HEK293T (cell line): ENCODE results near the gene ETNK1.
A peak's percentile ranks its signal among the peaks of the same experiment; 100 is the strongest.
"Not testable (repeated sequence)": the region's sequence is repeated elsewhere in the genome, so short reads cannot be mapped to it uniquely, and the experiment has no call there.

Source experiments
- CTCF ChIA-PET: fragments of 350-600 bp; formaldehyde crosslinking; extraction: SDS; loops from one replicate; lab custom pipeline; 2021; ENCODE audit warnings: antibody characterized with exemption, inconsistent platforms; lab: Yijun Ruan, JAX
- POLR2A ChIA-PET: fragments of 350-600 bp; formaldehyde crosslinking; extraction: SDS; loops from one replicate; lab custom pipeline; 2020; ENCODE audit warnings: antibody characterized with exemption, inconsistent platforms; lab: Yijun Ruan, JAX
- DNase-seq: peaks from one replicate; pipeline ENCODE4 v3.0.0; 2012; ENCODE audit warnings: mixed read lengths; ENCODE audit errors: extremely low spot score
- ARNT ChIP-seq: fragments of 450-650 bp; IDR thresholded peaks from 2 replicates; pipeline ENCODE4 v1.6.1; 2017; ENCODE audit warnings: mild to moderate bottlenecking
- BHLHE40 ChIP-seq: fragments of 450-650 bp; IDR thresholded peaks from 2 replicates; pipeline ENCODE4 v1.6.1; 2016; ENCODE audit warnings: mild to moderate bottlenecking, moderate library complexity, borderline replicate concordance
- CTBP1 ChIP-seq: fragments of 450-650 bp; IDR thresholded peaks from 2 replicates; pipeline ENCODE4 v1.6.1; 2016; ENCODE audit warnings: borderline replicate concordance
- ELF4 ChIP-seq: fragments of 450-650 bp; IDR thresholded peaks from 2 replicates; pipeline ENCODE4 v1.6.1; 2017; ENCODE audit warnings: antibody characterized with exemption
- FOXA1 ChIP-seq: fragments of 450-650 bp; IDR thresholded peaks from 2 replicates; pipeline ENCODE4 v1.6.1; 2016; ENCODE audit warnings: mild to moderate bottlenecking
- FOXM1 ChIP-seq: fragments of 450-650 bp; IDR thresholded peaks from 2 replicates; pipeline ENCODE4 v1.6.1; 2017; ENCODE audit warnings: mild to moderate bottlenecking, borderline replicate concordance
- HDGF ChIP-seq: fragments of 450-650 bp; IDR thresholded peaks from 2 replicates; pipeline ENCODE4 v1.6.1; 2017; ENCODE audit warnings: antibody characterized with exemption, borderline replicate concordance
- L3MBTL2 ChIP-seq: fragments of 450-650 bp; conservative IDR thresholded peaks from 2 replicates; pipeline ENCODE4 v1.6.1; 2016; ENCODE audit warnings: mild to moderate bottlenecking
- LEF1 ChIP-seq: fragments of 450-650 bp; IDR thresholded peaks from 2 replicates; pipeline ENCODE4 v1.6.1; 2017; ENCODE audit warnings: mild to moderate bottlenecking, borderline replicate concordance
- NFRKB ChIP-seq: fragments of 450-650 bp; IDR thresholded peaks from 2 replicates; pipeline ENCODE4 v1.6.1; 2016; ENCODE audit warnings: mild to moderate bottlenecking, moderate library complexity
- PKNOX1 ChIP-seq: fragments of 450-650 bp; IDR thresholded peaks from 2 replicates; pipeline ENCODE4 v1.6.1; 2016
- SP1 ChIP-seq: fragments of 450-650 bp; IDR thresholded peaks from 2 replicates; pipeline ENCODE4 v1.6.1; 2017
- SUZ12 ChIP-seq: fragments of 450-650 bp; IDR thresholded peaks from 2 replicates; pipeline ENCODE4 v1.6.1; 2016; ENCODE audit warnings: mild to moderate bottlenecking
- TARDBP ChIP-seq: fragments of 450-650 bp; IDR thresholded peaks from 2 replicates; pipeline ENCODE4 v1.6.1; 2016
- ZNF384 ChIP-seq: fragments of 450-650 bp; IDR thresholded peaks from 2 replicates; pipeline ENCODE4 v1.6.1; 2016

The ETNK1 gene

DNA sequence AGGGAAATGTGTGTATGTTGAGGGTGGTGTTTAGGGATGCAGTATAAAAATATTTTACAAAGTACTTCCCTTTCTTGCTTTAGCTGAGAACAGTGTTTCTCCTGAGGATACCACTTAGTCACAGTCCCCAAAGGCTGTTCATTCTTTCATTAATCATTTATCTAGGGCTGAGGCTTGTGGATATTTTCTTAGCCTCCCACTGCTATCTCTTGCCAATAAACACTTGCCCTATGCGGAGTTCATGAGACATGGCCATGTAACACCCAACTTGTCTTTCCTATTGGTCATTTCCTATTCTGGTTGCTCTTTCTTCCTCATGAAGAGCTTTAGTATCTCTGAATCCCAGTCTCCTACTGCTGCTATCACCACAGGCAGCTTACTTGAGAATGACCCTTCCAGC, 75.1 kb downstream of the ETNK1 start:
- ChIA-PET CTCF (interaction anchor here (0.6 to 0.9 kb wide), 2 partner anchors 9 to 16 kb away, joined by 4 read pairs; no protein-coding TSS in a partner anchor), POLR2A (no interaction called here)
- no peak for TF ChIP-seq LEF1
- no peak for DNase-seq

DNA sequence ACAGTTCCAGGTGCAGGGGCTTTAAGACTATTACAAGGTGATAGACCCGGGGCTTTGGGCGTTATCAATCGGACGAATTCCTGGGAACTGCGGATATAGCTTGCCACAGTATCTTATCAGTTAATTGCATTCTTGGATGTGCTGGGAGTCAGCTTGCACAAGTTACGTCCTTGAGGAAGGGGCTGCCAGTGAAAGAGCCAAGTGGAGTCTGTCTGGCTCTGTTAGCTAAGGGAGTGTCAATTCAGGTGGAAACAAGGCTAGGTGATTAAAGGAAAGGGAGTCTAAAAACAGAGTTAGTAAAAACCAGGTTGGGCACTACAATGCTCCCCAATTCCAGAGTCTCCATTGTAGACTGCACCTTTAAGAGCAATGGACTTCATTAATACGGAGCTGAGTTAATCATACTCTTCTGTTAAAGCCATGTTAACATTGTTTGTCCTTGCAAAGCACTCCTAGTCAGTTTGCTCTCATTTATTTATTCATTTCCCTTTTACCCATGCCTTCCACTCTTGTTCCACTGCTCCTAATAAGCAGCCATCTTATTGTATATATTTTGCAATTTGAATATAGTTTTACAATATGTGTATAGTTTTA, 76.3 kb downstream of the ETNK1 start:
- DNase-seq = not testable (repeated sequence)
- CTCF ChIA-PET = interaction anchor here (0.6 to 1.4 kb wide), 2 partner anchors 17 to 1778 kb away, joined by 4 to 5 read pairs; no protein-coding TSS in a partner anchor

DNA sequence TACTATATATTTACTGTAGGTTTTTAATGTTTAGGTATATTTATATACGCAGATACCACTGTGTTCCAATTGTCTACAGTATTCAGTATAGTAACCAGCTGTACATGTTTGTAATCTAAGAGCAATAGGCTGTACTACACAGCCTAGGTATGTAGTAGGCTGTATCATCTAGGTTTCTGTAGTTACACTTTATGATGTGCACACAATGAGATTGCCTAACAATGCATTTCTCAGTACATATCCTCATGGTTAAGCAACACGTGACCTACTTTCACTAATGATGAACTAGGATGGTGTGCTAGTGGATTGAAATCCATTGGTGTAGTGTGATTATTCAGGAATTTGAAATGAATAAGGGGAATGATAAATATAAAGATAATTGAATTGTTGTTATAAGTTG, 77.7 kb downstream of the ETNK1 start:
- ChIA-PET POLR2A (no interaction called here), CTCF (interaction anchor here (0.5 to 1.4 kb wide), 2 partner anchors 18 to 40 kb away, joined by 4 read pairs; no protein-coding TSS in a partner anchor)
- DNase-seq = no peak
- TF ChIP-seq HDGF (no peak), LEF1 (no peak), ELF4 (no peak)

More for the DNA sequence above, 76.3 kb downstream of the ETNK1 start:
- POLR2A ChIA-PET = not testable (repeated sequence)

GRCh38 chr12:22709292-22709691, 84.3 kb downstream of the ETNK1 start:
- POLR2A ChIA-PET = no interaction called here
- CTCF ChIA-PET = interaction anchor here (0.6 kb wide), 1 partner anchor 9 kb away, joined by 4 read pairs; no protein-coding TSS in a partner anchor
- DNase-seq = peak; percentile 53
- TF ChIP-seq CTBP1 (no peak), FOXA1 (no peak), PKNOX1 (no peak), FOXM1 (no peak), TARDBP (no peak), ZNF384 (no peak), L3MBTL2 (no peak)

DNA sequence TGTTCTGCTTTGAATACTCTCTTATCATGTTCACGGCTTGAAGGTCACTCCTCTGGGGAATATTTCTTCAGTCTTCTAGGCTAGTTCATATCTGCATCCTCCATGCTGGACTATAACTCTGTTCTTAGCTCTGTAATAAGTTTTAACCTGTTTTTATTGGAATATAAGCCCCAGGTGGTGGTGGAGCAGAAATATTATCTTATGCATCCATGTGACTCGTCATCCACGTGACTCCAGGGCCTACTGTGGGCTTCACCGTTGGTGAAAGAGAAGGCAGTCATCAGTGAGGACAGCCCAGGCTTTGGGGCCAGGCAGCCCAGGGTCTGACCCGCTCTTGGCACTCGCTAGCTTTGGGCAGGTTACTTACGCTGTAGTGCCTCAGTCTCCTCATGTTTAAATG, 87.1 kb downstream of the ETNK1 start:
- CTCF ChIA-PET = no interaction called here
- POLR2A ChIA-PET = no interaction called here
- TF ChIP-seq TARDBP = no peak
- TF ChIP-seq CTBP1 = no peak
- no peak for TF ChIP-seq HDGF
- no peak for TF ChIP-seq SUZ12
- no peak for DNase-seq

DNA sequence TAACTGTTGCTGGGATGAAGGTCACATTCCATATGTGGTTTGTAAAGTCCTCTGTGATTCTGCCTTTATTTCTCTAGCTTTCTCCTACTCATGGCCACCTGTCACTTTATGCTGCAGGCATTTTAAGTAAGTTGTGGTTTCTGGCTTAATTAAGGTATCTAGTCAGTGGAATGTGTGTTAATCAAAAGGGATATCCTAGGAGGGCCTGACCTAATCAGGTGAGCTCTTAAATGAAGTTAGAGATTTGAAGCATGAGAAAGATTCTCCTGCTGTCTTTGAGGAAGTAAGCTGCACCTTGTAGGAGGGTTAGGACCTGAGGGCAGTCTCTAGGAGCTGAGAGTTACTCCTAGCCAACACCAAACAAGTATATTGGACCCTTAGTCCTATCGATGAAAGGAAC, 90.3 kb downstream of the ETNK1 start:
- no peak for TF ChIP-seq ARNT
- no peak for TF ChIP-seq ELF4
- TF ChIP-seq BHLHE40 = no peak
- no peak for DNase-seq
- CTCF ChIA-PET = no interaction called here
- POLR2A ChIA-PET = interaction anchor here (0.8 kb wide), 1 partner anchor 90 kb away, joined by 3 read pairs; the partner anchor contains the start of gene ETNK1

- TF ChIP-seq NFRKB = no peak
- TF ChIP-seq HDGF = no peak
- ChIA-PET CTCF (interaction anchor here (0.6 kb wide), 1 partner anchor 240 kb away, joined by 3 read pairs; no protein-coding TSS in a partner anchor), POLR2A (no interaction called here)
- no peak for DNase-seq
Observed at GRCh38 chr12:22719745-22720144, 94.8 kb downstream of the ETNK1 start.

- CTCF ChIA-PET = no interaction called here
- TF ChIP-seq ARNT (no peak), SUZ12 (no peak), BHLHE40 (no peak), SP1 (no peak)
- POLR2A ChIA-PET = no interaction called here
- no peak for DNase-seq
Observed at GRCh38 chr12:22722081-22722480, 97.1 kb downstream of the ETNK1 start.

DNA sequence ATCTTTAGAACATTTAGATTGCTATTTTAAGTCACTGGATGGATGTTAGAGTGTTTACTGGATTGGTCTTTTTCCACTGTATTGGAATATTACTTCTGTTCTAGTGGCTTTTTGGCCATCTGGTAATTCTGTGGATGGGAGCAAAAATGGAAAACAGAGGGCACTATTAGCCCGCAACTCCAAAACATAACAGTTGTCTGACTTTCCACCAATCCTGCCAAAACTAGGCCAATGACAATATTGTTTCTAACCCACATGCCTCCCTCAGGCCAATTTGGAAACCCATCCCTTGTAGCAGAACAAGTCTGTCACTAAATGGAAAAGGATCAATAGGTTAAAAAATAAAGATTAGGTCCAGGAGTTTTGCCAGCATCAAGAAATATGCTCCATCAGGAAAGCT, 97.8 kb downstream of the ETNK1 start:
- DNase-seq = no peak
- ChIA-PET POLR2A (no interaction called here), CTCF (no interaction called here)
- TF ChIP-seq L3MBTL2 (no peak), CTBP1 (no peak)

- DNase-seq = no peak
- CTCF ChIA-PET = no interaction called here
- TF ChIP-seq ZNF384 (no peak), TARDBP (no peak), FOXM1 (no peak), CTBP1 (no peak), NFRKB (no peak), SP1 (no peak), ELF4 (no peak)
- POLR2A ChIA-PET = no interaction called here
Observed at GRCh38 chr12:22728987-22729386, 104.0 kb downstream of the ETNK1 start.
